ENCODE results near the gene MKNK2.

MKNK2 gene

DNA sequence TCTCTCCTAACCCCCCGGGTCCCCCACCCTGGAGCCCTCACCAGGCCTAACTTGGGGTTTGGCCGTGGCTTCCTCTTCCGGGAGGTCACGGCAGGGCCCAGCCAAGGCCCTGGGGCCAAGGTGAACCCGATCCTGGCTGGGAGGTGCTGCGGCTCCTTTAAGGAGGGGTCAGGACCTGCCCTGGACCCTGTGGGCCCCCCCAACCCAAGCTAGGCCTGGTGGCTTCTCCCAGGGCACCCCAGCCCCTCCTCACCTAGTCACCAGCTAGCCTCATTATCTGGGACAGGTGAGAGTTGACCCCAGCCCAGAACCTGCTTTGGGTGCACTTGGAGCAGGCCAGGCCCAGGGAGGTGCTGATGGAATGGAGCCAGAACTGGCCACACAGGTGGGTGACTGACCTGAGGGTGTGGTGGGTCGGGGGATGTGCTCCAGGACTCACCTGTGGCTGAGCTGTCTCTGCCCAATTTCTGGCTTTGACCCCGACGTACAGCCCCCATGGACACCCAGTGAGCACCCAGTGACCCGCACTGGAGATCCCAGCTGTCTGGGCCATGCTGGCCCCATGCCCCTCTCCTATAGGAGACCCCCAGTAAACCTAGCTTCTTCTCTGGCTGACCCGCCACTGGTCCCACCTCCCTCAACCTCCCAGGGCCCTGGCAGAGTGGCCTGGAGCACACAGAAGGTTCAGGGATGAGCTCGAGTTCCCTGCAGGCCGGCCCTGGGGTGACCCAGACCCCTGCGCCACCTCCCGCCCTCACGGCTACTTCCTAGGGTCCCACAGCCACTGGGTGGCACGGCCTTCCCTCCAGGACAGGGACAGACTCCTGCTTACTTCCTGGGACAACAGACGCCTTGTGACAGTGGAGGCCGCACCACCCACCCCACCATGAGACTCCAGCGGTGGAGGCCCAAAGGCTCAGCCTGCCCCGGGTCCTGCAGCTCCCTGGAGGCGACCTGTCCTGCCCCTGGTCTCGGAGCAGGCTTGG, 6.7 kb upstream of the MKNK2 start:
- no peak for DNase-seq

DNA sequence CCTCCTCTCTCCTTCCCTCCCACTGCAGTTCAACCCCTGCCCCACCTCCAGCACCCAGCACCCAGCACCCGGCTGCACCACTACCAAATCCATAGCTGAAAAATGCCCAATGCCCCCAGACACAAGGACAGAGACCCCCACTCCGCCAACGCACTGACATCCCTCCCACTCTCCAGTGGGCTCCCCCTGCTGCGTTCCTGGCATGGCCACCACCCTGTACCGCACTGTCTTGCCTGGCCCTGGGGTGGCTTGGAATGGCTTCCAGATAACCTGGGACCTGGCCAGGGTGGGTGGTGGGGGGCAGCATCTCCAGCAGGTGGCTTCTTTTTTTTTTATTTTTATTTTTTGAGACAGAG, 5.8 kb upstream of the MKNK2 start:
- no peak for DNase-seq

DNA sequence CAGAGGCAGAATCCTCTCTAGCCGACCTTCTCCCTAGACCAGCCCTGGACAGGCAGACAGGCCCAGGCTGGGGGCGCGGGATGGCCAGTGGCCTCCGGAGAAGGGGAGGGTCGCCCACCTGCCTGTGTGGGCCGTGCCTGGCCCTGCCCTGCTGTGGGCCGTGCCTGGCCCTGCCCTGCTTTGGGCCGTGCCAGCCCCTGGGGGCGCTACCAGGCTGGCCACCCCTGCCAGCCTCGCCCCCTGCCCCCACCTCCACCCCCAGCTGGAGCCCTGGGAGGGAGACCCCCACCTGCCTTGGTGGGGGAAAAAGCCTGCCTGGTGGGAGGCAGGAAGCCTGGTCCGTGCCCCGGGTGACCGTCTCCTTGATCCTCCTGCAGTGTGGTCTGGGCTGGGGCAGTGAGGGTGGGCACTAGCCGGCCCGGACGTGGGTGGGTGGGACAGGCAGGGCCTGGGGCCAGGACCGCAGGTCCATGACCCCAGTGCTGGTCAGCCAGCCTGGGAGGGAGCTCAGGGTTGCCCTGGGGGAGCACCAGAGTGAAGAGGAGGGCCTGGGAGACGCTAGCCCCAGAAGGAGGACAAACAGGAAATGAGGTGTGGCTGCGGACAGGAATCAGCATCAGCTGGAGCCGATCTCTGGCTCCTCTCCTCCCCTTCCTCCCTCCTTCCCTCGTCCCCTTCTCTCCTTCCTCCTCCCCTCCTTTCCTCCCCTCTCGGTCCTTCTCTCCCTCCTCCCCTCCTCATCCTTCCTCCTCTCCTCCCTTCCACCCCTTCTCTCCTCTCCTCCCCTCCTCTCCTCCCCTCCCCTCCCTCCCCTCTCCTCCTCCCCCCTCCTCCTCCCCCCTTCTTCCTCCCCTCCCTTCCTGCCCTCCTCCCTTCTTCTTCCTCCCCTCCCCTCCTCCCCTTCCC, 5.1 kb upstream of the MKNK2 start:
- DNase-seq = no peak

GRCh38 chr19:2054763-2055162, 3.7 kb upstream of the MKNK2 start:
- DNase-seq = no peak

DNA sequence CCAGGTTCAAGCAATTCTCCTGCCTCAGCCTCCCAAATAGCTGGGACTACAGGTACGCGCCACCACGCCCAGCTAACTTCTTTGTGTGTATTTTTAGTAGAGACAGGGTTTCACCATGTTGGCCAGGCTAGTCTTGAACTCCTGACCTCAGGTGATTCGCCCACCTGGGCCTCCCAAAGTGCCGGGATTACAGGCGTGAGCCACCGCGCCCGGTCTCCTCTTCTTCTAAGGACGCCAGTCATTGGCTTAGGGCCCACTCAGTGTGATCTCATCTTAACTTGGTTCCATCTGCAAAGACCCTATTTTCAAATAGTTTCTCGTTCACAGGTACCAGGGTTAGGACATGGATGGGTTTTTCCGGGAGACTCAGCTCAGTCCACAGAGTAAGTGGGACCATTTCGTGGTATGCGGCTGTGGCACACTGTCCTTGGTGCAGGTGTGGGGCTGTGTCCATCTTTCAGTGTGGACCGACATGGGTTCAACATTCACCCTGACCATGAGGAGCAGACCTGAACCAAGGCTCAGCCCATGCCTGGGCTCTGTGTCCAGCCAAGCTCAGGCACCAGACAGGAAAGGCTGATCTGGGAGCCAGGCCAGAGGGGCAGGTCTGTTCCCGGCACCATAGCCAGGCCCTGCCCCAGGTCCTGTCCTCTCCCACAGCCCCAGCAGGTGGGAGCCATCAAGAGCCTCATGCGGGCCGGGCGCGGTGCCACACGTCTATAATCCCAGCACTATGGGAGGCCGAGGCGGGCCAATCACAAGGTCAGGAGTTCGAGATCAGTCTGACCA, 2.8 kb upstream of the MKNK2 start:
- no peak for DNase-seq

GRCh38 chr19:2051773-2052704, 995 bp upstream of the MKNK2 start:
- no peak for DNase-seq

- no peak for DNase-seq
These were observed 574 bp downstream of the MKNK2 start for GRCh38 chr19:2050349-2050990.

- peak; percentile 81 for DNase-seq
These were observed 1.2 kb downstream of the MKNK2 start for GRCh38 chr19:2049741-2050348.

DNA sequence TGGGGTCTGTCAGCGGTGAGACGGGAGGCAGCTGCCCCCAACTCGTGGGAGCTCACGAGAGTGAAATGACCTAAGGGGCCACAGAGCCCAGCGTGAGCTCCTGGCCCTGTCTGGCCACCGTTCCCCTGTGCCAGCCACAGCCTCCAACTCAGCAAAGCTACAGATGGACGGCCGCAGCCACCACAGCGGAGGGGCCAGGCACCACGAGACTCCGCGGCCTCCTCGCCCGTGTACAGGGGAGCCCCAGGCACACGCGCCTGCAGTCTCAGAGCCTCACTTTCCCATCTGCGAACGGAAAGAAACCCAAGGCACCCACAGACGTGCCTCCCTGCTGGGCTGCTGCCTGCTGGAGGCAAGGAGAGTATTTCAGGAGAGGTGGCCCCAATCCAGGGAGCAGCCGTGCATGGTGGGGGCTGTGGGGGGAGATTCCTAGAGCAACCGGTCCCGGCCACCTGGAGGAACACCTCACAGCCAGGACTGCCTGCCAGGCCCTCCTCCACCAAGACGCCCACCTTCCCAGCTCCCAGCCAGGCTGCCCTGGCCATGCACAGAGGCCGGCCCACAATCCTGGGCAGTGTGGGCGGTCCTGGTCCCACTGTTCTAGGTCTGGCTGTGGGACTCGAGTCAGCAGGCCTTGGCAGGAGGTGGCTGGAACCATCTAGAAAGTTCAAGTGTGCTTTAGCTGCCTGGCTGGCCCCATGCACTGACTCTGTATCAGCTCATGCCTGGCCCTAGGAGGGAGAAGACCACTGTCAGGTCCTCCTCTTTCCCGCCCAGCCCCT, 1.9 kb downstream of the MKNK2 start:
- no peak for DNase-seq

- no peak for DNase-seq
These were observed 2.7 kb downstream of the MKNK2 start for GRCh38 chr19:2048104-2048958.

DNA sequence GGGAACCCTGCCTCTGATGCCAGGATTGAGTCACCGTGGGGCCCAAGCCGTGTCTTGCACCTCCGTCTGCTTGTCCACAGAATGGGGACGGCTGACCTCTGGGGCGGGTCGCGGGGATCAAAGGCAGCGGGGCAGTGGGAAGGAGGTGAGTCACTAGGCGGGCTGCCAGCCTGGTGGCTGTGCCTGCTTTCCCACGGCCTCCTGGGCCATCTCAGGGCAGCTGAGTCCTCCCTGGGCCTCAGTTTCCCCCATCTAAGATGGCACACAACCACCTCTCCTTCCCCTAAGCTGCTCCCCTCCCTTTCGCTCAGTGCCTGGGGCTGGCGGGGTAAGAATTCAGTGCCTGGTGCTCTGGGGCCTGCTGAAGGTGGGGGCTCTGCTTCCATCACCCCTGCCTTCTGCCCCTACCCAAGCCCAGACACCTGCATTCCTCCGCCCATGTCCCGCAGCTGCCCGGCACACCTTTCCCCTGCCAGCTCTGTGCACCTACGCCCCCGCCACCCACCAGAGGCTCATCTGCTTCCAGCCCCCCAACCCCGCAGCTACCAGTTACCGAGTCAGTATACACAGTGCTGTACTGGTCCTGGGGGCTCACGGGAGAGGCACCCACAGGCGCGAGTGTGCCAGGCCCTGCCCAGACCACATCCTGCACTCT, 3.5 kb downstream of the MKNK2 start:
- DNase-seq = no peak

GRCh38 chr19:2047076-2047448, 4.0 kb downstream of the MKNK2 start:
- DNase-seq = no peak

- DNase-seq = no peak
These were observed 4.8 kb downstream of the MKNK2 start for GRCh38 chr19:2046046-2046907.

DNA sequence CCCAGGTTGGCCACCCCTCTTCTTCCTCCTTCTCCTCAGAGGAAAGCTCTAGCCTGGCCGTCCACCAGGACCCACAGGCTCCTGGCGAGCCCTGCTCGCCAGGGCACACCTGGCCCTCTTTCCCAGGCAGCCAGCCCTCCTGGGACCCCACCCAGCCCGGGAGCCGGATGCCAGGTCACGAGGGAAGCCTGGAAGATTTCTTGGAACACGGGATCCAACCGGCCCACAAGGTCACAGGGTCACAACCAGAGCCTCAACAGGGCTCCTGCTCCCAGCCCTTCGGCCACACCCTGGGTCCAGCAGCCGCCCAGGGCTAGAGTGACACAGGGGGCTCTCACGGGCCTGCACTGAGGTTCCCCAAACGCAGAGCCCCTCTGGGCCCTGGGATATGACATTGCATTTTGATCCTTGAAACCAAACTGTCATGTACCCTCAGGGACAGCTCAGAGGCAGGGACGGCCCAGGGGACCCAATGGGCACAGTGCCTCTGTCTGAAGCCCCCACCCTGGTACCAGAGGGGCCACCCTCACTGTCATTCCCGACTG, 5.5 kb downstream of the MKNK2 start:
- no peak for DNase-seq

- DNase-seq = no peak
These were observed 6.1 kb downstream of the MKNK2 start for GRCh38 chr19:2044709-2045500.
